ENCODE measurements around the gene POTEC.
"Not testable (repeated sequence)": the region's sequence is repeated elsewhere in the genome, so short reads cannot be mapped to it uniquely, and the experiment has no call there.

DNA sequence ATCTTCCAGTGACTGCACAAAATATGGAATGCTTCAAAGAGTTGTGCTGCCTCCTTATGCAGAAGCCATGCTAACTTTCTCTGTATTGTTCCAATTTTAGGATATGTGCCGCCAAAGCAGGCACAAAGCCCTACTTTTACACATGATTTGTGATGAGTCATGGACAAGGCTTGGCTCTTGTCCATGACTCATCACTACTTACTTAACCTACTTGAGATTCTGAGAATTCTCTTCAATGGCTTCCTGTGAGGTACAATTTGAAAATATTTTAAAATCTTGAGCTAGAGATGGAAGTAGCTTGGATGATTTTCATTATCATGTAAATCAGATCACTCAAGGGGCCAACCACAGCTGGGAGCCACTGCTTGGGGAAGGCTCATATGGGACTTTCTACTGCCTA is 11.7 kb downstream of the POTEC start:
- TF ChIP-seq SP1 (IDR thresholded peaks at IDR 0.05); FOXK2 (IDR thresholded peaks at IDR 0.05); ELF4 (IDR thresholded peaks at IDR 0.05); SUZ12 (IDR thresholded peaks at IDR 0.05); BHLHE40 (IDR thresholded peaks at IDR 0.05; ENCODE audit: borderline replicate concordance): not testable (repeated sequence)
